Measurements from ENCODE around the gene GTF2E1. TPM values are rescaled to one million over a fixed set of nuclear protein-coding genes. Genes with fewer than 3 reads are reported as not detected.
"Not testable (repeated sequence)": the region's sequence is repeated elsewhere in the genome, so short reads cannot be mapped to it uniquely, and the experiment has no call there.

Gene GTF2E1
- polyA plus RNA-seq, 1 donor (not counting 4 experiments of a cell fraction or from before 2014, with no cell fraction given) = 14.8 TPM

DNA sequence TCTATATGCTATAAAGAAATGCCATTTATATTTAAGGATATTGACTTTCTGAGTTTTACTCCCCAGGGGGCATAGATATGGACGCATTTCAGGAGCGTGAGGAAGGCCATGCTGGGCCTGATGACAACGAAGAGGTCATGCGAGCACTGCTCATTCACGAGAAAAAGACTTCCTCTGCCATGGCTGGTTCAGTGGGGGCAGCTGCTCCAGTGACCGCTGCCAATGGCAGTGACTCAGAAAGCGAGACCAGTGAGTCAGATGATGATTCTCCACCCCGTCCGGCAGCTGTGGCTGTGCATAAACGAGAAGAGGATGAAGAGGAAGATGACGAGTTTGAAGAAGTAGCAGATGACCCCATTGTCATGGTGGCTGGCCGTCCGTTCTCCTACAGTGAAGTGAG is 38.4 kb downstream of the GTF2E1 start:
- dilution Hi-C loops (cut with MboI; ENCODE audit: extremely low pct_ligation_motif_present, low sequenced_read_pairs) = no loop called here
- no peaks in the 10 kb centered on the region for H3K79me2 ChIP-seq (ENCODE audit: control insufficient read depth, insufficient read depth, low read length)
- DNase-seq (ENCODE audit: low read depth, low spot score) (no peak), FAIRE-seq (no peak)
- H3K4me3 ChIP-seq (ENCODE audit: control insufficient read depth in 2 of 3, extremely low read depth in 1 of 3, insufficient read depth in 2 of 3, low read depth in 1 of 3, low read length in 3 of 3) = no peak overlapping the region
- no peaks in the 10 kb centered on the region for H3K4me1 ChIP-seq (ENCODE audit: control insufficient read depth, extremely low read depth, insufficient read depth, low read length)
- H3K9me3 ChIP-seq (ENCODE audit: control insufficient read depth, low read depth, low read length) = no peaks in the 10 kb centered on the region
- H3K27ac ChIP-seq (ENCODE audit: control insufficient read depth, insufficient read depth, low read length) = no peak overlapping the region
- no peak for TF ChIP-seq EZH2 (IDR thresholded peaks at IDR 0.05; ENCODE audit: low read length)
- H3K36me3 ChIP-seq (ENCODE audit: control insufficient read depth in 2 of 2, extremely low read depth in 1 of 2, insufficient read depth in 2 of 2, low read length in 2 of 2) = peaks cover 3 to 6% of the 10 kb centered on the region in 2 experiments
- no peaks in the 10 kb centered on the region for H3K27me3 ChIP-seq (ENCODE audit: control insufficient read depth, extremely low read depth, insufficient read depth, low read length)
- no peak overlapping the region for H2AFZ ChIP-seq (ENCODE audit: control insufficient read depth, low read length)
- H4K20me1 ChIP-seq (ENCODE audit: control insufficient read depth, extremely low read depth, insufficient read depth, low read length) = no peaks in the 10 kb centered on the region
- H3K9me1 ChIP-seq (ENCODE audit: control insufficient read depth, extremely low read depth, insufficient read depth, low read length) = no peaks in the 10 kb centered on the region
- no peak overlapping the region for H3K9ac ChIP-seq (ENCODE audit: control insufficient read depth, extremely low read depth, insufficient read depth, low read length)
- H3K4me2 ChIP-seq (ENCODE audit: control insufficient read depth, extremely low read depth, insufficient read depth, low read depth, low read length) = no peak overlapping the region

DNA sequence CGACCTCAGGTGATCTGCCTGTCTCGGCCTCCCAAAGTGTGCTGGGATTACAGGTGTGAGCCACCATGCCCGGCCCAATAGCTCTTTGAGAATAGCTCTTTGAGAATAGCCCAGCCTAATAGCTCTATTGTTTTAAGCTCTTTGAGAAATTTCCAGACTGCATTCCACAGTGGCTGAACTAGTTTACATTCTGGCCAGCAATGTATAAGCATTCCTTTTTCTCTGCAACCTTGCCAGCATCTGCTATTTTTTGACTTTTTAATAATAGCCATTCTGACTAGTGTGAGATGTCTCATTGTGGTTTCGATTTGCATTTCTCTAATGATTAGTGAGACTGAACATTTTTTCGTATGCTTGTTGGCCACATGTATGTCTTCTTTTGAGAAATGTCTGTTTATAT is 43.3 kb downstream of the GTF2E1 start:
- H3K9ac ChIP-seq (ENCODE audit: control insufficient read depth, extremely low read depth, insufficient read depth, low read length); FAIRE-seq; H3K27ac ChIP-seq (ENCODE audit: control insufficient read depth, insufficient read depth, low read length); H3K4me2 ChIP-seq (ENCODE audit: control insufficient read depth, extremely low read depth, insufficient read depth, low read depth, low read length); H2AFZ ChIP-seq (ENCODE audit: control insufficient read depth, low read length); H3K79me2 ChIP-seq (ENCODE audit: control insufficient read depth, insufficient read depth, low read length); H3K4me1 ChIP-seq (ENCODE audit: control insufficient read depth, extremely low read depth, insufficient read depth, low read length); H3K27me3 ChIP-seq (ENCODE audit: control insufficient read depth, extremely low read depth, insufficient read depth, low read length); H3K36me3 ChIP-seq (ENCODE audit: control insufficient read depth in 2 of 2, extremely low read depth in 1 of 2, insufficient read depth in 2 of 2, low read length in 2 of 2); DNase-seq (ENCODE audit: low read depth, low spot score); H3K9me3 ChIP-seq (ENCODE audit: control insufficient read depth, low read depth, low read length); dilution Hi-C loops (cut with MboI; ENCODE audit: extremely low pct_ligation_motif_present, low sequenced_read_pairs); H3K9me1 ChIP-seq (ENCODE audit: control insufficient read depth, extremely low read depth, insufficient read depth, low read length); H3K4me3 ChIP-seq (ENCODE audit: control insufficient read depth in 2 of 3, extremely low read depth in 1 of 3, insufficient read depth in 2 of 3, low read depth in 1 of 3, low read length in 3 of 3); H4K20me1 ChIP-seq (ENCODE audit: control insufficient read depth, extremely low read depth, insufficient read depth, low read length): not testable (repeated sequence)

- TF ChIP-seq, protein P1, sequence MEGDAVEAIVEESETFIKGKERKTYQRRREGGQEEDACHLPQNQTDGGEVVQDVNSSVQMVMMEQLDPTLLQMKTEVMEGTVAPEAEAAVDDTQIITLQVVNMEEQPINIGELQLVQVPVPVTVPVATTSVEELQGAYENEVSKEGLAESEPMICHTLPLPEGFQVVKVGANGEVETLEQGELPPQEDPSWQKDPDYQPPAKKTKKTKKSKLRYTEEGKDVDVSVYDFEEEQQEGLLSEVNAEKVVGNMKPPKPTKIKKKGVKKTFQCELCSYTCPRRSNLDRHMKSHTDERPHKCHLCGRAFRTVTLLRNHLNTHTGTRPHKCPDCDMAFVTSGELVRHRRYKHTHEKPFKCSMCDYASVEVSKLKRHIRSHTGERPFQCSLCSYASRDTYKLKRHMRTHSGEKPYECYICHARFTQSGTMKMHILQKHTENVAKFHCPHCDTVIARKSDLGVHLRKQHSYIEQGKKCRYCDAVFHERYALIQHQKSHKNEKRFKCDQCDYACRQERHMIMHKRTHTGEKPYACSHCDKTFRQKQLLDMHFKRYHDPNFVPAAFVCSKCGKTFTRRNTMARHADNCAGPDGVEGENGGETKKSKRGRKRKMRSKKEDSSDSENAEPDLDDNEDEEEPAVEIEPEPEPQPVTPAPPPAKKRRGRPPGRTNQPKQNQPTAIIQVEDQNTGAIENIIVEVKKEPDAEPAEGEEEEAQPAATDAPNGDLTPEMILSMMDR (optimal IDR thresholded peaks at IDR 0.05 in 1 of 3, IDR thresholded peaks at IDR 0.05 in 1 of 3, conservative IDR thresholded peaks at IDR 0.05 in 1 of 3; ENCODE audit: extremely low read depth in 1 of 3, insufficient read depth in 2 of 3, low read length in 3 of 3) = no peak
- TF ChIP-seq EZH2 (IDR thresholded peaks at IDR 0.05; ENCODE audit: low read length) = no peak
- no peak for DNase-seq (ENCODE audit: low read depth, low spot score)
- Histone ChIP-seq H3K4me3 (ENCODE audit: control insufficient read depth in 2 of 3, extremely low read depth in 1 of 3, insufficient read depth in 2 of 3, low read depth in 1 of 3, low read length in 3 of 3) (no peak overlapping the region), H3K27me3 (ENCODE audit: control insufficient read depth, extremely low read depth, insufficient read depth, low read length) (no peaks in the 10 kb centered on the region), H3K9me1 (ENCODE audit: control insufficient read depth, extremely low read depth, insufficient read depth, low read length) (no peaks in the 10 kb centered on the region), H4K20me1 (ENCODE audit: control insufficient read depth, extremely low read depth, insufficient read depth, low read length) (no peaks in the 10 kb centered on the region), H3K79me2 (ENCODE audit: control insufficient read depth, insufficient read depth, low read length) (no peaks in the 10 kb centered on the region), H2AFZ (ENCODE audit: control insufficient read depth, low read length) (no peak overlapping the region), H3K4me1 (ENCODE audit: control insufficient read depth, extremely low read depth, insufficient read depth, low read length) (peaks cover 6% of the 10 kb centered on the region), H3K9ac (ENCODE audit: control insufficient read depth, extremely low read depth, insufficient read depth, low read length) (no peak overlapping the region), H3K9me3 (ENCODE audit: control insufficient read depth, low read depth, low read length) (no peaks in the 10 kb centered on the region), H3K4me2 (ENCODE audit: control insufficient read depth, extremely low read depth, insufficient read depth, low read depth, low read length) (no peak overlapping the region), H3K27ac (ENCODE audit: control insufficient read depth, insufficient read depth, low read length) (no peak overlapping the region), H3K36me3 (ENCODE audit: control insufficient read depth in 2 of 2, extremely low read depth in 1 of 2, insufficient read depth in 2 of 2, low read length in 2 of 2) (no peaks in the 10 kb centered on the region)
- dilution Hi-C loops (cut with MboI; ENCODE audit: extremely low pct_ligation_motif_present, low sequenced_read_pairs) = no loop called here
- no peak for FAIRE-seq
Observed at GRCh38 chr3:120791010-120791409, 48.5 kb downstream of the GTF2E1 start.
